Loucy (cell line): ENCODE results near the gene LRRC46.

ENCODE experiments used
- H2AFZ ChIP-seq: fragments of 200-600 bp; sonication (generic); 2 replicates; pipeline ENCODE4 v1.6.0; 2016; ENCODE audit warnings: antibody characterized with exemption, mild to moderate bottlenecking, low read length, moderate library complexity
- H3F3A ChIP-seq: fragments of 200-600 bp; 2 replicates; pipeline ENCODE4 v1.6.0; 2016; ENCODE audit warnings: antibody characterized with exemption, low read depth, mild to moderate bottlenecking
- H3K27me3 ChIP-seq: fragments of 200-600 bp; sonication (generic); 2 replicates; pipeline ENCODE4 v1.6.1; 2014; ENCODE audit warnings: low read length, mild to moderate bottlenecking; ENCODE audit not compliant: insufficient read depth, poor library complexity, severe bottlenecking
- H3K36me3 ChIP-seq: fragments of 200-600 bp; sonication (generic); 2 replicates; pipeline ENCODE4 v1.6.1; 2016; ENCODE audit warnings: low read length; ENCODE audit not compliant: insufficient read depth
- H3K4me1 ChIP-seq: fragments of 200-600 bp; sonication (generic); 2 replicates; pipeline ENCODE4 v1.5.1; 2014; ENCODE audit warnings: low read length, mild to moderate bottlenecking; ENCODE audit not compliant: insufficient read depth, poor library complexity, severe bottlenecking
- H3K4me2 ChIP-seq: fragments of 200-600 bp; sonication (generic); 2 replicates; pipeline ENCODE4 v1.6.0; 2014; ENCODE audit warnings: antibody characterized with exemption, low read length, low read depth, mild to moderate bottlenecking; ENCODE audit not compliant: poor library complexity, severe bottlenecking
- H3K4me3 ChIP-seq: fragments of 200-600 bp; sonication (generic); 2 replicates; pipeline ENCODE4 v1.5.1; 2014; ENCODE audit warnings: low read length, mild to moderate bottlenecking, mixed read lengths; ENCODE audit not compliant: poor library complexity, severe bottlenecking
- H3K79me2 ChIP-seq: fragments of 200-600 bp; sonication (generic); 2 replicates; pipeline ENCODE4 v1.6.1; 2014; ENCODE audit warnings: low read length; ENCODE audit not compliant: insufficient read depth
- H3K9ac ChIP-seq: fragments of 200-600 bp; sonication (generic); 2 replicates; pipeline ENCODE4 v1.6.0; 2014; ENCODE audit warnings: mild to moderate bottlenecking, low read depth, low read length, moderate library complexity; ENCODE audit not compliant: poor library complexity, severe bottlenecking
- H3K9me2 ChIP-seq: fragments of 200-600 bp; sonication (generic); replicated peaks from 2 replicates; pipeline ENCODE4 v1.6.1; 2016; ENCODE audit warnings: low read depth, low read length, mixed read lengths
- H3K9me3 ChIP-seq: fragments of 200-600 bp; sonication (generic); 2 replicates; pipeline ENCODE4 v1.6.1; 2014; ENCODE audit warnings: mild to moderate bottlenecking, antibody characterized with exemption, low read length, low read depth; ENCODE audit not compliant: insufficient read depth
- H4K20me1 ChIP-seq: fragments of 200-600 bp; sonication (generic); 2 replicates; pipeline ENCODE4 v1.6.0; 2014; ENCODE audit warnings: antibody characterized with exemption, low read length, mild to moderate bottlenecking; ENCODE audit not compliant: insufficient read depth, poor library complexity, severe bottlenecking
- CTCF ChIP-seq: fragments of 200-600 bp; sonication (generic); conservative IDR thresholded peaks from 2 replicates; pipeline ENCODE4 v1.5.1; 2014; ENCODE audit warnings: mild to moderate bottlenecking, antibody characterized with exemption, low read length
- EZH2phosphoT487 ChIP-seq: fragments of 200-600 bp; IDR thresholded peaks from 2 replicates; pipeline ENCODE4 v1.6.1; 2018; ENCODE audit warnings: antibody characterized with exemption, mild to moderate bottlenecking, moderate library complexity, borderline replicate concordance

Gene LRRC46, protein sequence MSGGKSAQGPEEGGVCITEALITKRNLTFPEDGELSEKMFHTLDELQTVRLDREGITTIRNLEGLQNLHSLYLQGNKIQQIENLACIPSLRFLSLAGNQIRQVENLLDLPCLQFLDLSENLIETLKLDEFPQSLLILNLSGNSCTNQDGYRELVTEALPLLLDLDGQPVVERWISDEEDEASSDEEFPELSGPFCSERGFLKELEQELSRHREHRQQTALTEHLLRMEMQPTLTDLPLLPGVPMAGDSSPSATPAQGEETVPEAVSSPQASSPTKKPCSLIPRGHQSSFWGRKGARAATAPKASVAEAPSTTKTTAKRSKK

GRCh38 chr17:47831003-47831933 lies at the start of gene LRRC46, which contains the start of gene MRPL10:
TSS of gene LRRC46 (plus strand) at chr17:47831670. CDS start at chr17:47831990, 320 bp downstream.
TSS of gene MRPL10 (minus strand) at chr17:47831541. CDS start at chr17:47831511, 30 bp downstream.
- no peaks in the 10 kb centered on the region for H3K9me3 ChIP-seq
- peaks cover 9% of the 10 kb centered on the region for H4K20me1 ChIP-seq
- no peaks in the 10 kb centered on the region for H3K9me2 ChIP-seq
- H3K4me1 ChIP-seq, result peaks cover 20% of the 10 kb centered on the region
- H3K4me3 ChIP-seq, result peak within 1 kb of the TSS; percentile 89
- peaks cover 28% of the 10 kb centered on the region for H3K79me2 ChIP-seq
- no peaks in the 10 kb centered on the region for H3F3A ChIP-seq
- H3K9ac ChIP-seq, result peak within 1 kb of the TSS; percentile 82
- H2AFZ ChIP-seq, result peak within 1 kb of the TSS; percentile 69
- no peaks in the 10 kb centered on the region for H3K27me3 ChIP-seq
- peaks cover 10% of the 10 kb centered on the region; the same call in 1 of the 2 replicates for H3K36me3 ChIP-seq
- peak within 1 kb of the TSS; percentile 86 for H3K4me2 ChIP-seq
- TF ChIP-seq CTCF, result peak; percentile 52
- TF ChIP-seq EZH2phosphoT487, result no peak

DNA sequence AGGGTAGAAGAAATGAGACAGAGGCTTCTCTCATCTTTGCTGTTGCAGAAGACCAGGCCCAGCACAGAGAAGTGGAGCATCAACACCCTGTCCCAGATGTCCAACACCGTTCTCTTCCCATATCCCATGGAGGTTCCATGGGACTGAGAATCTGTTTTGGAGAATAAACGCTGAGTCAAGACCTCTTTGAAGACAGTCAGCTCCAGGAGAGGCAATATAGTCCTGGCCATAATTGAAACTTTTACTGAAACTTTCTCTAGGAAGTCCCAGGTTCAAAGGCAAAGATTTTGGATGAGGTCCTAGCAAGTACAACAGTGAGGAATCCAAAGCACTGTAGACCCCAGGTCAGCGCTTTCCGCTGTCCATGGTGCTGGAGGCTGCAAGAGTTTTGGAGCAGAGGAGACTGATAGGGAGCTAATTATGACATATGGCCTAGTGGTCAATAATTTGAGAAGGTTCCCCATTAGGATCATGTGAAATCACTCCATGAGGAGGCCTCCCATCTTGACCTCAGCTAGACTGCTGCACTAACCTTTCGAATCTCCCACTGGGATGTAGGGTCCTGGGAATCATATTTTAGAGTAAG lies 45.8 kb upstream of the LRRC46 start:
- Histone ChIP-seq H3K79me2 (no peaks in the 10 kb centered on the region), H3K9me3 (no peaks in the 10 kb centered on the region), H3K4me2 (no peak overlapping the region), H3K27me3 (no peaks in the 10 kb centered on the region), H3F3A (no peaks in the 10 kb centered on the region), H3K4me3 (no peak overlapping the region), H3K36me3 (no peaks in the 10 kb centered on the region), H4K20me1 (no peaks in the 10 kb centered on the region), H2AFZ (no peak overlapping the region), H3K4me1 (no peaks in the 10 kb centered on the region), H3K9ac (no peak overlapping the region), H3K9me2 (no peaks in the 10 kb centered on the region)
- TF ChIP-seq EZH2phosphoT487 (no peak), CTCF (no peak)

- no peaks in the 10 kb centered on the region for H3K9me2 ChIP-seq
- peaks cover 3% of the 10 kb centered on the region for H3K4me1 ChIP-seq
- no peak overlapping the region for H2AFZ ChIP-seq
- H3F3A ChIP-seq, result no peaks in the 10 kb centered on the region
- no peaks in the 10 kb centered on the region for H4K20me1 ChIP-seq
- no peaks in the 10 kb centered on the region for H3K79me2 ChIP-seq
- no peaks in the 10 kb centered on the region for H3K36me3 ChIP-seq
- no peak overlapping the region for H3K4me2 ChIP-seq
- no peak for TF ChIP-seq EZH2phosphoT487
- TF ChIP-seq CTCF, result no peak
- no peaks in the 10 kb centered on the region for H3K9me3 ChIP-seq
- H3K9ac ChIP-seq, result no peak overlapping the region
- H3K27me3 ChIP-seq, result no peaks in the 10 kb centered on the region
- H3K4me3 ChIP-seq, result no peak overlapping the region
These were observed 41.6 kb upstream of the LRRC46 start for GRCh38 chr17:47789611-47790561.
